Astrocyte (in vitro differentiated cells and primary cell): Measurements from ENCODE around the gene CCDC59.

Experiments used
- CTCF ChIP-seq: IDR thresholded peaks from 2 replicates; pipeline ENCODE4 v1.5.1; 2011; ENCODE audit warnings: low read depth, mild to moderate bottlenecking, inconsistent platforms, low read length, moderate library complexity; ENCODE audit not compliant: insufficient read depth
- EZH2 ChIP-seq: IDR thresholded peaks from 2 replicates; pipeline ENCODE4 v1.6.1; 2012; ENCODE audit warnings: mild to moderate bottlenecking, low read length, inconsistent platforms; ENCODE audit not compliant: insufficient read depth

GRCh38 chr12:82325540-82326336, 32.4 kb downstream of the CCDC59 start:
- TF ChIP-seq CTCF = no peak
- no peak for TF ChIP-seq EZH2
